Bronchial epithelial cell (primary cell): ENCODE data around the gene KBTBD6. TPM values are rescaled to one million over a fixed set of nuclear protein-coding genes. Genes with fewer than 3 reads are reported as not detected.

ENCODE experiments used
- DNase-seq: peaks from one replicate; pipeline ENCODE4 v3.0.0-alpha.2; 2010; ENCODE audit warnings: low read depth
- FAIRE-seq: peaks from 2 replicates; lab custom pipeline; 2011; peaks lifted over from hg19 to GRCh38; lab: Jason Lieb, UNC
- H3K27me3 ChIP-seq: 2 replicates; pipeline ENCODE4 v1.5.1; 2011; ENCODE audit warnings: low read length; ENCODE audit not compliant: control insufficient read depth, insufficient read depth
- H3K36me3 ChIP-seq: 2 replicates; pipeline ENCODE4 v1.5.1; 2011; ENCODE audit warnings: low read length; ENCODE audit not compliant: control insufficient read depth, insufficient read depth
- H3K4me3 ChIP-seq: 2 replicates; pipeline ENCODE4 v1.5.1; 2011; ENCODE audit warnings: mild to moderate bottlenecking, low read depth, low read length, control low read depth
- CTCF ChIP-seq: IDR thresholded peaks from 2 replicates; pipeline ENCODE4 v1.5.1; 2011; ENCODE audit warnings: mild to moderate bottlenecking, moderate library complexity, low read length, control low read depth, inconsistent platforms; ENCODE audit not compliant: insufficient read depth, severe bottlenecking
- total RNA-seq: library from RNA; depleted of rRNA; stranded (reverse); fragments of >200 nt; gene quantifications from 2 replicates; pipeline ENCODE4 v1.2.1, GENCODE V29; 2014

The KBTBD6 gene
- total RNA-seq, 1 donor from 2014 or later = 6.3 TPM

GRCh38 chr13:41130356-41130755, 2.2 kb downstream of the KBTBD6 start:
- DNase-seq (no peak), FAIRE-seq (no peak)
- H3K27me3 ChIP-seq = no peaks in the 10 kb centered on the region
- H3K36me3 ChIP-seq = no peaks in the 10 kb centered on the region
- no peak for TF ChIP-seq CTCF
- no peak overlapping the region for H3K4me3 ChIP-seq

GRCh38 chr13:41127701-41128100, 4.9 kb downstream of the KBTBD6 start:
- FAIRE-seq (no peak), DNase-seq (no peak)
- no peak for TF ChIP-seq CTCF
- H3K36me3 ChIP-seq = no peaks in the 10 kb centered on the region
- no peaks in the 10 kb centered on the region for H3K27me3 ChIP-seq
- H3K4me3 ChIP-seq = no peak overlapping the region

- FAIRE-seq (no peak), DNase-seq (peak; percentile 8)
- Histone ChIP-seq H3K4me3 (no peak overlapping the region), H3K27me3 (no peaks in the 10 kb centered on the region), H3K36me3 (no peaks in the 10 kb centered on the region)
- TF ChIP-seq CTCF = no peak
These were observed 9.8 kb downstream of the KBTBD6 start for GRCh38 chr13:41122838-41123237.

- Histone ChIP-seq H3K4me3 (no peak overlapping the region), H3K36me3 (no peaks in the 10 kb centered on the region), H3K27me3 (no peaks in the 10 kb centered on the region)
- DNase-seq (peak; percentile 51), FAIRE-seq (no peak)
- no peak for TF ChIP-seq CTCF
These were observed 14.7 kb downstream of the KBTBD6 start for GRCh38 chr13:41117869-41118268.

- DNase-seq (peak; percentile 21), FAIRE-seq (no peak)
- Histone ChIP-seq H3K27me3 (no peaks in the 10 kb centered on the region), H3K4me3 (no peak overlapping the region), H3K36me3 (no peaks in the 10 kb centered on the region)
- TF ChIP-seq CTCF = no peak
These were observed 21.1 kb downstream of the KBTBD6 start for GRCh38 chr13:41111454-41111853.

GRCh38 chr13:41107584-41108014, 25.0 kb downstream of the KBTBD6 start:
- no peak for DNase-seq
- FAIRE-seq = no peak
- Histone ChIP-seq H3K27me3 (no peaks in the 10 kb centered on the region), H3K4me3 (no peak overlapping the region), H3K36me3 (no peaks in the 10 kb centered on the region)
- no peak for TF ChIP-seq CTCF
